H9 (cell line): ENCODE data around the gene LSM2. TPM values are rescaled to one million over a fixed set of nuclear protein-coding genes. Genes with fewer than 3 reads are reported as not detected.

Source experiments
- DNase-seq: peaks from one replicate; pipeline ENCODE4 v3.0.0-alpha.2; 2017
- H2AFZ ChIP-seq: one replicate; pipeline ENCODE4 v1.6.1; 2013; ENCODE audit warnings: mild to moderate bottlenecking, low read length, control low read depth, moderate library complexity
- H2AK5ac ChIP-seq: 2 replicates; pipeline ENCODE4 v1.6.1; 2013; ENCODE audit warnings: low read length, control low read depth, mixed read lengths; ENCODE audit not compliant: insufficient read length
- H2BK120ac ChIP-seq: one replicate; pipeline ENCODE4 v1.6.1; 2013; ENCODE audit warnings: low read depth, mild to moderate bottlenecking, low read length, control low read depth, inconsistent platforms; ENCODE audit not compliant: poor library complexity, severe bottlenecking
- H2BK12ac ChIP-seq: 2 replicates; pipeline ENCODE4 v1.6.1; 2013; ENCODE audit warnings: low read length, control low read depth, mixed read lengths, low read depth; ENCODE audit not compliant: insufficient read length
- H2BK15ac ChIP-seq: 2 replicates; pipeline ENCODE4 v1.6.1; 2013; ENCODE audit warnings: low read depth, low read length, control low read depth
- H2BK20ac ChIP-seq: one replicate; pipeline ENCODE4 v1.6.1; 2013; ENCODE audit warnings: low read depth, mild to moderate bottlenecking, low read length, control low read depth, inconsistent platforms; ENCODE audit not compliant: poor library complexity, severe bottlenecking
- H2BK5ac ChIP-seq: 2 replicates; pipeline ENCODE4 v1.6.1; 2013; ENCODE audit warnings: low read length, control low read depth, mixed read lengths; ENCODE audit not compliant: insufficient read length
- H3K14ac ChIP-seq: 2 replicates; pipeline ENCODE4 v1.6.1; 2013; ENCODE audit warnings: low read length, control low read depth; ENCODE audit not compliant: insufficient read depth
- H3K18ac ChIP-seq: 2 replicates; pipeline ENCODE4 v1.6.1; 2013; ENCODE audit warnings: low read depth, mild to moderate bottlenecking, mixed read lengths, low read length, control low read depth; ENCODE audit not compliant: insufficient read length
- H3K23ac ChIP-seq: 2 replicates; pipeline ENCODE4 v1.6.1; 2013; ENCODE audit warnings: low read length, control low read depth, mixed read lengths, low read depth; ENCODE audit not compliant: insufficient read length
- H3K23me2 ChIP-seq: 2 replicates; pipeline ENCODE4 v1.6.1; 2013; ENCODE audit warnings: low read depth, mild to moderate bottlenecking, mixed read lengths, low read length, control low read depth; ENCODE audit not compliant: insufficient read length, poor library complexity, severe bottlenecking
- H3K27ac ChIP-seq: 2 replicates; pipeline ENCODE4 v1.5.1; 2013; ENCODE audit warnings: low read length, control low read depth, mixed read lengths, low read depth; ENCODE audit not compliant: insufficient read length
- H3K27me3 ChIP-seq: 2 replicates; pipeline ENCODE4 v1.6.1; 2013; ENCODE audit warnings: low read length, control low read depth, inconsistent platforms; ENCODE audit not compliant: insufficient read depth
- H3K4ac ChIP-seq: 2 replicates; pipeline ENCODE4 v1.6.1; 2013; ENCODE audit warnings: low read depth, mild to moderate bottlenecking, control low read depth, inconsistent platforms, low read length, moderate library complexity
- H3K4me1 ChIP-seq: 2 replicates; pipeline ENCODE4 v1.6.1; 2013; ENCODE audit warnings: low read length, control low read depth, inconsistent platforms; ENCODE audit not compliant: insufficient read depth
- H3K4me2 ChIP-seq: 2 replicates; pipeline ENCODE4 v1.6.1; 2013; ENCODE audit warnings: low read length, control low read depth, mixed read lengths; ENCODE audit not compliant: insufficient read length, insufficient read depth
- H3K56ac ChIP-seq: 2 replicates; pipeline ENCODE4 v1.6.1; 2013; ENCODE audit warnings: low read depth, mild to moderate bottlenecking, mixed read lengths, low read length, control low read depth; ENCODE audit not compliant: insufficient read length
- H3K79me1 ChIP-seq: 2 replicates; pipeline ENCODE4 v1.6.1; 2013; ENCODE audit warnings: low read depth, mild to moderate bottlenecking, moderate library complexity, low read length, control low read depth, inconsistent platforms; ENCODE audit not compliant: insufficient read depth, poor library complexity, severe bottlenecking
- H3K79me2 ChIP-seq: 2 replicates; pipeline ENCODE4 v1.6.1; 2013; ENCODE audit warnings: low read length, control low read depth, inconsistent platforms; ENCODE audit not compliant: insufficient read depth
- H3K9ac ChIP-seq: 2 replicates; pipeline ENCODE4 v1.6.1; 2013; ENCODE audit warnings: low read length, control low read depth, mixed read lengths; ENCODE audit not compliant: insufficient read length; ENCODE audit errors: extremely low read depth
- H3K9me3 ChIP-seq: one replicate; pipeline ENCODE4 v1.6.1; 2013; ENCODE audit warnings: low read depth, low read length, inconsistent platforms; ENCODE audit not compliant: control insufficient read depth
- H3T11ph ChIP-seq: one replicate; pipeline ENCODE4 v1.6.1; 2013; ENCODE audit warnings: mild to moderate bottlenecking, low read length, control low read depth, inconsistent platforms
- H4K20me1 ChIP-seq: one replicate; pipeline ENCODE4 v1.6.1; 2013; ENCODE audit not compliant: control insufficient read depth, insufficient read length, insufficient read depth
- H4K5ac ChIP-seq: 2 replicates; pipeline ENCODE4 v1.6.1; 2013; ENCODE audit warnings: low read depth, mild to moderate bottlenecking, mixed read lengths, low read length, control low read depth; ENCODE audit not compliant: insufficient read length
- H4K8ac ChIP-seq: replicated peaks from 2 replicates; pipeline ENCODE4 v1.6.1; 2013; ENCODE audit warnings: low read length, control low read depth, mixed read lengths, low read depth; ENCODE audit not compliant: insufficient read length
- H4K91ac ChIP-seq: 2 replicates; pipeline ENCODE4 v1.6.1; 2013; ENCODE audit warnings: low read depth, mild to moderate bottlenecking, moderate library complexity, mixed read lengths, low read length, control low read depth; ENCODE audit not compliant: insufficient read length
- H3K27ac Mint-ChIP-seq, 3 experiments: 2 replicates in 2 of 3; 3 replicates in 1 of 3; pipeline ENCODE4 v1.8.0; 2020 to 2021; ENCODE audit warnings: mixed read lengths in 3 of 3, mild to moderate bottlenecking in 1 of 3, moderate library complexity in 1 of 3
- H3K27me3 Mint-ChIP-seq: 2 replicates; pipeline ENCODE4 v1.8.0; 2021; ENCODE audit warnings: low read depth, mild to moderate bottlenecking, moderate library complexity, mixed read lengths
- H3K36me3 Mint-ChIP-seq, 3 experiments: 2 replicates in 2 of 3; 3 replicates in 1 of 3; pipeline ENCODE4 v1.8.0; 2020 to 2021; ENCODE audit warnings: low read depth in 3 of 3, mixed read lengths in 3 of 3; ENCODE audit not compliant: insufficient read depth in 1 of 3
- H3K4me1 Mint-ChIP-seq, 2 experiments: 2 replicates each; pipeline ENCODE4 v1.8.0; 2020; ENCODE audit warnings: mixed read lengths in 2 of 2
- H3K4me3 Mint-ChIP-seq, 2 experiments: 2 replicates in 1 of 2; 3 replicates in 1 of 2; pipeline ENCODE4 v1.8.0; 2020 to 2021; ENCODE audit warnings: mild to moderate bottlenecking in 2 of 2, mixed read lengths in 2 of 2, moderate library complexity in 1 of 2
- H3K9me3 Mint-ChIP-seq, 2 experiments: 2 replicates in 1 of 2; 3 replicates in 1 of 2; pipeline ENCODE4 v1.8.0; 2020; ENCODE audit warnings: mild to moderate bottlenecking in 2 of 2, mixed read lengths in 2 of 2, moderate library complexity in 1 of 2
- WGBS: extraction: QIAGEN DNeasy Blood & Tissue Kit; methylation state at CpG from one replicate; pipeline ENCODE4 v1.1.7; 2013; ENCODE audit warnings: missing lambda C conversion rate, low lambda C conversion rate, mixed read lengths; ENCODE audit not compliant: insufficient read length; ENCODE audit errors: extremely low coverage; 5-methylcytosine and 5-hydroxymethylcytosine counted together
- total RNA-seq: library from RNA; stranded (reverse); gene quantifications from 2 replicates; pipeline ENCODE4 v1.2.1, GENCODE V29; 2021
- TF ChIP-seq, protein P1 (sequence below): fragments of 200-600 bp; sonication (generic); conservative IDR thresholded peaks from 3 replicates; pipeline ENCODE4 v1.8.0; 2021; ENCODE audit warnings: antibody characterized with exemption, mild to moderate bottlenecking

The LSM2 gene
- total RNA-seq, 1 experiment from 2014 or later, result 123 TPM

DNA sequence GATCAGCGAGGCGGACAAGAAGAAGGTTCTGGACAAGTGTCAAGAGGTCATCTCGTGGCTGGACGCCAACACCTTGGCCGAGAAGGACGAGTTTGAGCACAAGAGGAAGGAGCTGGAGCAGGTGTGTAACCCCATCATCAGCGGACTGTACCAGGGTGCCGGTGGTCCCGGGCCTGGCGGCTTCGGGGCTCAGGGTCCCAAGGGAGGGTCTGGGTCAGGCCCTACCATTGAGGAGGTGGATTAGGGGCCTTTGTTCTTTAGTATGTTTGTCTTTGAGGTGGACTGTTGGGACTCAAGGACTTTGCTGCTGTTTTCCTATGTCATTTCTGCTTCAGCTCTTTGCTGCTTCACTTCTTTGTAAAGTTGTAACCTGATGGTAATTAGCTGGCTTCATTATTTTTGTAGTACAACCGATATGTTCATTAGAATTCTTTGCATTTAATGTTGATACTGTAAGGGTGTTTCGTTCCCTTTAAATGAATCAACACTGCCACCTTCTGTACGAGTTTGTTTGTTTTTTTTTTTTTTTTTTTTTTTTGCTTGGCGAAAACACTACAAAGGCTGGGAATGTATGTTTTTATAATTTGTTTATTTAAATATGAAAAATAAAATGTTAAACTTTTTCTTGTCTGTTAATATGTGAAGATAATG is 23.0 kb upstream of the LSM2 start:
- H3K27me3 Mint-ChIP-seq, result peaks cover 4% of the 10 kb centered on the region
- no peak overlapping the region for H3K14ac ChIP-seq
- H3K4me1 Mint-ChIP-seq, result peaks cover 32% of the 10 kb centered on the region in 2 experiments
- H3K56ac ChIP-seq, result no peak overlapping the region
- H3K27ac ChIP-seq, result no peak overlapping the region
- H2BK12ac ChIP-seq, result no peak overlapping the region
- H4K8ac ChIP-seq, result no peak overlapping the region
- no peaks in the 10 kb centered on the region for H3K9me3 ChIP-seq
- H3K4me1 ChIP-seq, result peaks cover 2% of the 10 kb centered on the region; the same call in 1 of the 2 replicates
- H3K79me1 ChIP-seq, result no peaks in the 10 kb centered on the region
- no peak overlapping the region for H4K5ac ChIP-seq
- peak overlapping the region; percentile 79 to 88 for H3K4me3 Mint-ChIP-seq
- no peak overlapping the region for H2BK20ac ChIP-seq
- H2BK120ac ChIP-seq, result no peak overlapping the region
- H4K20me1 ChIP-seq, result no peaks in the 10 kb centered on the region
- H2BK15ac ChIP-seq, result no peak overlapping the region
- no peak overlapping the region for H3T11ph ChIP-seq
- H2AFZ ChIP-seq, result no peak overlapping the region
- peak overlapping the region; percentile 61 for H3K4me2 ChIP-seq
- no peaks in the 10 kb centered on the region; a peak in 2 of 5 replicates for H3K9me3 Mint-ChIP-seq
- H3K27ac Mint-ChIP-seq, result no peak overlapping the region
- no peak overlapping the region for H2BK5ac ChIP-seq
- DNase-seq, result no peak
- no peak overlapping the region for H3K23ac ChIP-seq
- peaks cover under 1 to 3% (median under 1%) of the 10 kb centered on the region in 3 experiments; a peak in 5 of 7 replicates for H3K36me3 Mint-ChIP-seq
- H3K79me2 ChIP-seq, result peaks cover 5% of the 10 kb centered on the region; the same call in 1 of the 2 replicates
- TF ChIP-seq, protein P1, sequence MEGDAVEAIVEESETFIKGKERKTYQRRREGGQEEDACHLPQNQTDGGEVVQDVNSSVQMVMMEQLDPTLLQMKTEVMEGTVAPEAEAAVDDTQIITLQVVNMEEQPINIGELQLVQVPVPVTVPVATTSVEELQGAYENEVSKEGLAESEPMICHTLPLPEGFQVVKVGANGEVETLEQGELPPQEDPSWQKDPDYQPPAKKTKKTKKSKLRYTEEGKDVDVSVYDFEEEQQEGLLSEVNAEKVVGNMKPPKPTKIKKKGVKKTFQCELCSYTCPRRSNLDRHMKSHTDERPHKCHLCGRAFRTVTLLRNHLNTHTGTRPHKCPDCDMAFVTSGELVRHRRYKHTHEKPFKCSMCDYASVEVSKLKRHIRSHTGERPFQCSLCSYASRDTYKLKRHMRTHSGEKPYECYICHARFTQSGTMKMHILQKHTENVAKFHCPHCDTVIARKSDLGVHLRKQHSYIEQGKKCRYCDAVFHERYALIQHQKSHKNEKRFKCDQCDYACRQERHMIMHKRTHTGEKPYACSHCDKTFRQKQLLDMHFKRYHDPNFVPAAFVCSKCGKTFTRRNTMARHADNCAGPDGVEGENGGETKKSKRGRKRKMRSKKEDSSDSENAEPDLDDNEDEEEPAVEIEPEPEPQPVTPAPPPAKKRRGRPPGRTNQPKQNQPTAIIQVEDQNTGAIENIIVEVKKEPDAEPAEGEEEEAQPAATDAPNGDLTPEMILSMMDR, result peak; percentile 70; the same call in 2 of the 3 replicates
- H3K9ac ChIP-seq, result peak overlapping the region; percentile 52
- H3K18ac ChIP-seq, result no peak overlapping the region
- no peaks in the 10 kb centered on the region for H3K27me3 ChIP-seq
- H4K91ac ChIP-seq, result no peak overlapping the region
- H3K23me2 ChIP-seq, result peaks cover 15% of the 10 kb centered on the region
- no peak overlapping the region for H3K4ac ChIP-seq
- no CpG with 5 or more reads among the region's 15 CpGs for WGBS
- no peak overlapping the region for H2AK5ac ChIP-seq
